A549 (cell line): Measurements from ENCODE around the gene HOXD8.

ENCODE experiments used
- CEBPB ChIP-seq, 2 experiments: fragments of >200 bp in 1 of 2; sonication (Bioruptor Twin) in 1 of 2; formaldehyde crosslinking in 1 of 2; IDR thresholded peaks; 2 replicates each; pipeline ENCODE4 v1.6.1; 2012 to 2016
- CHD4 ChIP-seq: fragments of 200-600 bp; sonication (generic); IDR thresholded peaks from 2 replicates; pipeline ENCODE4 v1.6.1; 2016; ENCODE audit warnings: antibody characterized with exemption, mild to moderate bottlenecking, borderline replicate concordance
- EP300 ChIP-seq, 2 experiments: fragments of >200 bp; sonication (Bioruptor Twin); formaldehyde crosslinking; IDR thresholded peaks; 2 replicates in 1 of 2; 3 replicates in 1 of 2; pipeline ENCODE4 v1.6.1; 2016 to 2017
- MAZ ChIP-seq: fragments of 150-350 bp; IDR thresholded peaks from 2 replicates; pipeline ENCODE4 v1.6.1; 2014; ENCODE audit warnings: antibody characterized with exemption, low read depth, low read length, borderline replicate concordance
- NFE2L2 ChIP-seq: fragments of 150-350 bp; conservative IDR thresholded peaks from 2 replicates; pipeline ENCODE4 v1.6.1; 2014; ENCODE audit warnings: low read length
- POLR2A ChIP-seq: IDR thresholded peaks from 2 replicates; pipeline ENCODE4 v1.6.1; 2012; ENCODE audit warnings: mild to moderate bottlenecking, low read length
- RAD21 ChIP-seq, 2 experiments: fragments of >200 bp in 1 of 2; sonication (Bioruptor Twin) in 1 of 2; formaldehyde crosslinking in 1 of 2; IDR thresholded peaks in 1 of 2; conservative IDR thresholded peaks in 1 of 2; 2 replicates in 1 of 2; 3 replicates in 1 of 2; pipeline ENCODE4 v1.6.1; 2012 to 2018; ENCODE audit warnings: inconsistent platforms in 1 of 2
- TF ChIP-seq, protein P1 (sequence below): fragments of >200 bp; sonication (Bioruptor Twin); formaldehyde crosslinking; IDR thresholded peaks from 3 replicates; pipeline ENCODE4 v1.5.1; 2016

DNA sequence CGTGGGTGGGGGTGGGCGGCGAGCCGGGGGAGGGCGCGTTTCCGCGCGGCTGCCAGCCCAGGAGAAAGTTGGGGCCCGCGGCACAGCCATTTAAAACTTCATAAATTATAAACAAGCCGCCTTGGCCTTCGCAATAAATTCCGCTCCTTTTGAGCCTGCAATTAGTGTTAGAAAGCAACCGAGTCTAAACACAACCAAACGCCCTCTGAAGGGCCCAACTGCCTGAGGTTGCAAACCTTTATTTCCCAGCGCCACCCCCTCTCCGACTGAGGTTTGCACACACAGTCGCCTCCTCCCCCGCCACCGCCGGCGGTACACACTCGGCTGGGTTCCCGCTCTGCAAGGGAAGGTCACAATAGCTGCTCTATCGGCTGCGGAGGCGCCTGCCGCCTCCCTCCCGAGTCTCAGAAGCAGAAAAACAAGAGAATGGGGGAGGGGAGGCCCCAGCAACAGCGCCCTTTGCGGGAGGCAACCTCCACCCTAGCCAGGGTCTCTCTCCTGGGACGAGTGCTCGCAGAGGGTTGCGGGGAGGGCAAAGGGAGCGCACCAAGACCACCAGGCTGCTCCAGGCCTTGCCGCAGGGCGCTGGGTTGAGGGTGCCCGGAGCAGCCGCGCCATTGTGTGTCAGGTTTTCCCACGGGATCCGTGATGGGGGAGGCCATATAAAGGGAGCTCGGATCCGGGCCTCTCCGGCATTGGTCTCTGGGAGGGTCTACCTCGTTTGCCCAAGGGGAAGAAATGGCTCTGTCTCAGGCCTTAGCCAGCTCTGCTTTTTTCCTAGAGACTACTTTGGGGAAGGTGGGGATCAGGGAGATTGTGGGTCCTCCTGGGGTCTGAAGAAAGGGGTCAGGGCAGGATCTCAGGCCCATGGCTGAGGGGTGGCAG is 45.6 kb downstream of the HOXD8 start:
- TF ChIP-seq, protein P1, sequence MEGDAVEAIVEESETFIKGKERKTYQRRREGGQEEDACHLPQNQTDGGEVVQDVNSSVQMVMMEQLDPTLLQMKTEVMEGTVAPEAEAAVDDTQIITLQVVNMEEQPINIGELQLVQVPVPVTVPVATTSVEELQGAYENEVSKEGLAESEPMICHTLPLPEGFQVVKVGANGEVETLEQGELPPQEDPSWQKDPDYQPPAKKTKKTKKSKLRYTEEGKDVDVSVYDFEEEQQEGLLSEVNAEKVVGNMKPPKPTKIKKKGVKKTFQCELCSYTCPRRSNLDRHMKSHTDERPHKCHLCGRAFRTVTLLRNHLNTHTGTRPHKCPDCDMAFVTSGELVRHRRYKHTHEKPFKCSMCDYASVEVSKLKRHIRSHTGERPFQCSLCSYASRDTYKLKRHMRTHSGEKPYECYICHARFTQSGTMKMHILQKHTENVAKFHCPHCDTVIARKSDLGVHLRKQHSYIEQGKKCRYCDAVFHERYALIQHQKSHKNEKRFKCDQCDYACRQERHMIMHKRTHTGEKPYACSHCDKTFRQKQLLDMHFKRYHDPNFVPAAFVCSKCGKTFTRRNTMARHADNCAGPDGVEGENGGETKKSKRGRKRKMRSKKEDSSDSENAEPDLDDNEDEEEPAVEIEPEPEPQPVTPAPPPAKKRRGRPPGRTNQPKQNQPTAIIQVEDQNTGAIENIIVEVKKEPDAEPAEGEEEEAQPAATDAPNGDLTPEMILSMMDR = no peak
- no peak for TF ChIP-seq POLR2A
- no peak for TF ChIP-seq NFE2L2
- no peak for TF ChIP-seq EP300 (IDR thresholded peaks at IDR 0.05)
- no peak for TF ChIP-seq CEBPB (IDR thresholded peaks at IDR 0.05)
- no peak for TF ChIP-seq MAZ
- no peak for TF ChIP-seq RAD21 (conservative IDR thresholded peaks at IDR 0.05 in 1 of 2, IDR thresholded peaks at IDR 0.05 in 1 of 2)
- TF ChIP-seq CHD4 = no peak
